KBM-7 (cell line): ENCODE results near the gene ATP2C1.

Experiments
- DNase-seq: peaks from one replicate; pipeline ENCODE4 v3.0.0-alpha.2; 2015
- in situ Hi-C: fragments of 300-500 bp; cut with MboI; formaldehyde crosslinking; loops from 2 replicates; pipeline ENCODE4 v1.14.3; 2020; ENCODE audit warnings: low sequenced_read_pairs, low pct_unique_long_range_greater_than_20kb, mixed read lengths

ATP2C1 gene

DNA sequence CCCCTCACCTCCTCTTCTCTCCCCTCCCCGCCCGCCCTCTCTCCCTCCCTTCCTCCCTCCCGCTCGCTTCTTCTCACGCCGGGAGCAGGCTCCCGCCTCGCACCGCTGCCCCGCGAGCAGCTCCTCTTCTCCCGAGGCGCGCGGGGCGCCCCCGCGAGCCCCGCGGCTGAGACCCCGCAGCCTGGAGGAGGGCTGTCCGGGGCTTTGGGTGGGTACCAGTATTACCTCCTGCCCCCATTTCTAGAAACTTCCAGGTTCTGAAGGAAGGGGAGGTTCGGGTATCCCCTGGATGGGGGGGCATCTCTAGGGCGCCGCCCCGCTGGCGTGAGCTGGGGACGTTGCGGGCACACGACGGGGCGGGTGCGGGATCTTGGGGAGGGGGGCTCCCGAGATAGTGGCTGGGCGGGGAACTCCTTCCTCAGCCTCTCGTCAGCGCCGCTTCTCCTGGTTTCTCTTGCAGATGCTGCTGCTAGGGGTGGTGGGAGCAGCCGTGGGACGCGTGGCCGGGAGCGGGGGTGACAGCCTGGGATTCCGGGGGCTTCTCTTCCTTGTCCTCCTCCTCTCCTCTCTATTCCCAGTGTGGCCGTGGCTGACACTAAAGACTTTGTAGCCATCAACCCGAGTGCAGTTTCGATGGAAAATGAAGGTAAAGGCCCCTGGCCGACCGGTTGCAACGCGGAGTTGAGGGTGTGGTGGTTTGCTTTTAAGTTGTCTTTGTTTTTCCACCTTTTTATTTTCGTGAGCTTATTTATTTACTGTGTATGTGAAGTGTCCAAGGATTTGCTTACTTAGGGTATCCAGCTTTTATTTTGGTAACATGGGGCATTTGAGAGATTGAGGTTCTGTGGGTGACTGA, 474 bp downstream of the ATP2C1 start:
- DNase-seq: peak; percentile 50
- in situ Hi-C loops: no loop called here

DNA sequence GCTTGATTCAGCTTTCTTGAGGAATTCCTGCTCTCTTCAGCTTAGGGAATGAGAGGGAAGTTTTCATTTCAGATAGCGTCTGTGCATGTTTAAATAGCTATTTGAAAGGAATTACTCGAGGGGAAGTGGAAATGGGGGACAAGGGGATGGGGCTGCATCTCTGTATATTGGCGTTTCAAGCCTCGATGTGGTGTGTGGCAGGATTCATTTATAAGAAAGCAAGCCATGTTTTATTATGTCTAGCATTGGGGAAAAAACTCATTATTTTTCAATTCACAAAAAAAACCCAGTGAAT, 1.0 kb downstream of the ATP2C1 start:
- no peak for DNase-seq
- in situ Hi-C loops: no loop called here

DNA sequence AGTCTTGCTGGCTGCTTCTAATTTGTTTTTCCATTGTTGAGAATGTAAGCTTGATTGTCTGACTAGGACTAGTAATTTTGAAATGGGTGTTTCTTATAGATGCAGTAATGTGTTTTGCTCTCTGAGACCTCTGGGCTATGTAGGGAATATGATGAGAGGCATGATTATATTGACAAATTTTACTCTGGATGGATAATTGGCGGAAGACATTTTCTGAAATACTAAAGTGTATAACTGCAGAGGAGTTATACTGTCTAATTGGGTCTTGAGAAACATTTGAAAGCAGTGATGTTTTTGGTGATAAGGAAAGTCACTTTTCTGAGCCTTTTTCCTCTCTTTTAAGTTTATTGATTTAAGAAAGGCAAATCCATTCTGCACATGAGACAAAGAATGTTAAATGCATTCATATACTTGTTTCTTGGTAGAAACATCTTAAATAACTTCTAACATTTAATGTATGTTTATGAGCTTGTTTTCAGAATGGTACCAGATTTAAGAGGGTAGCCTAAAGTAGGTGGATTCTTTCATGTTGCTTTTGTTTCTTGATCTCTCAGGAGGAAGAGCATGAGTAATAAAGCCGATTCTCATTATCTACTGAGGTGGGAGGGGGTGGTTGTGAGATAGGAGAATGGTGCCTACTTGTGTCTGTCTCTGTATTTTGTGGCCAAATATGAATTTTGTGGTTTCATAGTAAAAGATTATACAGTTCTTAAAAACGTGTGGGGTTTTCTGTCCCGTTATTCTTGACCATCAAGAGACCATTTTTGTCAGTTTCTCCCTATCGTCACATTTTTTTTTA, 2.0 kb downstream of the ATP2C1 start:
- in situ Hi-C loops: no loop called here
- DNase-seq: peak; percentile 22

DNA sequence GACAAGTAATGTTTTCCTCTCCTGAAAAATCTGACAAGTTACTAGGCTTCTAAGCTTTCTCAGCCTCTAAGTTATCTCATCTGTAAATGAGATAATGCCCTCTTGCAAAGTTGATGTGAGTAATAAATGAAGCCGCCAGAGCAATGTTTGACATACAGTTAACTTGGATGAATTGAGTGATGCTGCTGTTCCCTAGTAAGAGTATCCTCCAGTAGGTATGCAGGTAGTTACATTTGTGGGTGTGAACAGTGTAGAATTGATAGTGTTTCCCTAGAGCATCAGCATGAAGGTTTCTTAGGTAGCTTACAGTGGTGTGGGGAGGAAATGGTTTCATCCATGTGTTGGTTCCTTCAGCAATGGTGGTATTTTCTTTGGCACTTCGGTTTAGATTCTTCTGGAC, 3.4 kb downstream of the ATP2C1 start:
- in situ Hi-C loops: no loop called here
- DNase-seq: no peak

DNA sequence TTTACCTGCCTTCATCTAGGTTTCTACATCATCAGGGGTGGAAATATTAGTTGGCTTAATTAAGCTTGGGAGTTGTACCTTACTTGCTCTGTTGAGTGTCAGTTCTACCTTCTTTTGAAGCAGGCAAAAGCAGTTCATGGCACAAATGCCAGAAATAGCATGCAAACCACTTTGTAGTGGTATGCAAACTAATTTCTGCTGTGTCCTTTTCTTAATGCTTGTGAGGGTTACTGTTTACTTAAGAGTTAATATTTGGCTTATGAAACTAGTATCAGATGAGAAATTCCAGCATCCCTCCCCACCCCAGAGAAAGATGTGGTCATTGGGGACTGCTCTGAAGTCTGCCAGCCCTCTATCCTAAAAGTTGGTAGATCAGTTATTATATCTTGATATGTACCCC, 7.1 kb downstream of the ATP2C1 start:
- in situ Hi-C loops: no loop called here
- DNase-seq: no peak

DNA sequence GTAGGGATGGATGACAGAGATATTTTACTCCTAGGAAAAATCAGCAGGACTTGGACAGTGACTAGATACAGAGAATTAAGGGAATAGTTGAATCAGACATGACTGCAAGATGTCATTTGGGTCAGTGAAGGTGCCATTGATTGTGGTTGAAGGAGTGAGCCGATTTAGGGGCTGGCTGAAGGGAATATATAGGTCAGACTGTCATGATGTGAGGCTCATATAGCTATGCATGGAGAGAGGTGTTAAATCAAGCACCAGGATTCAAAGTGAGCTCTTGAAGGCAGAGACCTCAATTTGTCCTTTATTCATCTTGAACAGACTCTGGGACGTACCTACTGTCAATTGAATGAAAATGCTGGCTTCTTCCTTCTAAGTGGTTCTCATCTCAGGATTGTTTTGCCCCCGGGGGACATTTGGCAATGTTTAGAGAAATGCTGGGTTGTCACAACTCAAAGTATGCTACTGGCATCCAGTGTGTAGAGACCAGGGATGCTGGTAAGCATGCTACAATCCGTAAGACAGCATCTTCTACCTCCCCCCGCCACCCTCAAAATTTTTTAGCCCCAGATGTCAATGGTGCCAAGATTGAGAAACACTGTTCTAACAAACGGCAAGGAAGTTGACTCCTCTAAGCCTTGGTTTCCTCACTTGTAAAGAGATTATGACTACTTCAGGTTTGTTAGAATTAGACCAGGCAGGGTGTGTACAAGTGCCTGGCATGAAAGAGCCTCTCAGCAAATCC, 7.8 kb downstream of the ATP2C1 start:
- in situ Hi-C loops: no loop called here
- DNase-seq: no peak

DNA sequence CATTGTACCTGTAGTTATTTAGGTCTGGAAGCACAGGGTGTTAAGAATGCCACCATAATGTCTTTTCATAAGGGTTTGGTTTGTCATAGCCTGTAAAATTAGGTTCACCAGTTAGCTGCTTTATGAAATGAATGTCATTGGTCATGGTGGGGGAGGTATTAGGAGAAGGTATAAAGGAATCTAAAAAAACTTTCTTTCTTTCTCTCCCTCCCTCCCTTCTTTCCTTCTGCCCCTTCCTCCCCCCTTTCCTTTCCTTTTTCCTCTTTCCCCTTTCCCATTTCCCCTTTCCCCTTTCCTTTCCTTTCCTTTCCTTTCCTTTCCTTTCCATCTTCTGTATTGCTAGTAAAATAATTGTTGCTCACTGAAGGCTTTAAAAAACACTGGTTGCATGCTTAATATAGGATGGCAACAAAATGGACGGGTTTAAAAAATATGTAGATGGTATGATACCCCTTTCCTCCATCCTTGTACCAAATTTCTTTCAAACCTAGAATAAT, 9.6 kb downstream of the ATP2C1 start:
- in situ Hi-C loops: no loop called here
- DNase-seq: no peak

DNA sequence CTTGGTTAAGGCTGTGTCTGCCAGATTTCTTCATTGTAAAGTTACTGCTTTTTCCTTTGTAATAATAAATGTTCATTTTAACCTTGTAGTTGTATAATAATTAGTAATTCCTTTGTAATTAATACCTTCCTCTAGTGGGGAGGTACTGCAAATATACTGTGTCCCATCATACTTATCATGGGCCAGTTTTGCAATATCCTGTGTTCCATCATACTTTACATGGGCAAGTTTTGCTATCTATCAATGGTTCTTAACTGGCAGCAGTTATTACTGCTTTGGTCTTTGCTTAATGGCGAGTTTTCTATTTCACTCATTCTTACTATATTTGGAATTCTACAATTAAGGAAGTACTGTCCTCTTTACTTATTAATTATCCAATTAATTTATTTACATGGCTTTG, 10.6 kb downstream of the ATP2C1 start:
- in situ Hi-C loops: no loop called here
- DNase-seq: no peak

DNA sequence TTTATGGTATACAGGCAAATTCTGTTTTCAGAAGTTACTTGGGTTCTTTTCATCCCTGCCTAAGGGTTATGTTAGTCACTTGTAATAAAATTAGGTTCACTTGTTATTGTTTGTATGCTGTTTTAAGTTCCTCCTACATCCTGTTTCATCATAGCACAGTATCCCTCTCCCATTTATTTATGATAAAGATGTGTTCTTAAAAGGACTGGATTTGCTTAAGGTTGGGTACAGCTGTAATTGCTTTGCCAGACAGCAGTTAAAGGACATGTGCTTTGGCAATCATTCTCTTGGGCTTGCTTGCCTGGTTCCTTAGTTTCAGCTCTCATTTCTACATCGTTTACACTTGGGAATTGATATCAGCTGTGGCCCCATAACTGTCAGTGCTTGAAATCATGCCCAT, 11.7 kb downstream of the ATP2C1 start:
- DNase-seq: no peak

DNA sequence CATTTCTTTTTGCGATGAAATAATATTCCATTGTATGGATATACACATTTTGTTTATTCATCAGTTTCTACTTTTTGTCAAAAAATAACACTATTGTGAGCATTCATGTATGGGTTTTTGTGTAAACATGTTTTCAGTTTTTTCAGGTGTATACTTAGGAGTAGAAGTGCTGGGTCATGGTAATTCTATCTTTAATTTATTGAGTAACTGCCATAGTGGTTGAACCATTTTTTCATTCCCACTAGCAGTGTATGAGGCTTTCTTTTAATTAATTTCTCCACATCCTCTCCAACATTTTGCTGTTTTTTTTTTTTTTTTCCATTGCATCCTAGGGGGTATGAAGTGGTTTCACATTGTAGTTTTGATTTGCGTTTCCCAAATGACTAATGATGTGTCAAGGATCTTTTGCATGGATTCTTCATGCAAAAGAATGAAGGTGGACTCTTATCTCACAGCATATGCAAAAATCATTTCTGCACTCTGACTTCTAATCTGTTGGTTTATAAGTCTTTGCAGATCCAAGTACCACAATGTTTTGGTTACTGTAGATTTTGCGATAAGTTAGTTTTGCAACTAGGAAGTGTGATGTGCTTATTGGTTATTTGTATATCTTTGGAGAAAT, 12.6 kb downstream of the ATP2C1 start:
- in situ Hi-C loops: no loop called here
- DNase-seq: no peak

More for the DNA sequence above, 11.7 kb downstream of the ATP2C1 start:
- in situ Hi-C loops: no loop called here

DNA sequence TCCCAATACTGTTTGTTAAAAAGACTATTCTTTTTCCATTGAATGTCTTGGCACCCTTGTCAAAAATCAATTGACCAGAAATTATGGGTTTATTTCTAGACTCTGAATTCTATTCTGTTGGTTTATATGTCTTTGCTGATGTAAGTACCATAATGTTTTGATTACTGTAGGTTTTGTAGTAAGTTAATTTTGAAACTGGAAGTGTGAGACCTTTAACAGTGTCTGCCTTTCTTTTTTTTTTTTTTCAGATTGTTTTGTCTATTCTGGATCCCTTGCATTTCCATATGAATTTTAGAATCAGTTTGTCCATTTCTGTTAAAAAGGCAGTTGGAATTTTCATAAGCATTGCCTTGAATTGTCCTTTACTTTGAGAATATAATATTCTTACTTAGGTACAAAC, 13.6 kb downstream of the ATP2C1 start:
- in situ Hi-C loops: no loop called here
- no peak for DNase-seq

DNA sequence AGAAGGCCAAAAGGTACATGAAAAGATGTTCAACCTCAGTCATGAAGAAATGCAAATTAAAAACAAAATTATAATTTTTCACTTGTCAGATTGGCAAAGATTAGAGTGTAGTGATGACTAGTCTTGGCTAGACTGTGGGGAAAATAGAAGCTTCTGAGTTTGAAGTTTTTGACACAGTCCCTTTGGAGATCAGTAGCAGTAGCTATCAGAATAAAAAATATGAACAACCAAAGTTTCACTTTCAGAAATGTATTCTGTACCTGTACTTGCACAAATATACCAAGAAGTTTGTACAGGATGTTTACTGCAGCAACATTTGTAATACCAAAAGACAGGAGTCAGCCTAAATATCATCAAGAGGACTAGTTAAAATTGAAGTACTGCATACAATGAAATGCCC, 14.1 kb downstream of the ATP2C1 start:
- in situ Hi-C loops: no loop called here
- no peak for DNase-seq

DNA sequence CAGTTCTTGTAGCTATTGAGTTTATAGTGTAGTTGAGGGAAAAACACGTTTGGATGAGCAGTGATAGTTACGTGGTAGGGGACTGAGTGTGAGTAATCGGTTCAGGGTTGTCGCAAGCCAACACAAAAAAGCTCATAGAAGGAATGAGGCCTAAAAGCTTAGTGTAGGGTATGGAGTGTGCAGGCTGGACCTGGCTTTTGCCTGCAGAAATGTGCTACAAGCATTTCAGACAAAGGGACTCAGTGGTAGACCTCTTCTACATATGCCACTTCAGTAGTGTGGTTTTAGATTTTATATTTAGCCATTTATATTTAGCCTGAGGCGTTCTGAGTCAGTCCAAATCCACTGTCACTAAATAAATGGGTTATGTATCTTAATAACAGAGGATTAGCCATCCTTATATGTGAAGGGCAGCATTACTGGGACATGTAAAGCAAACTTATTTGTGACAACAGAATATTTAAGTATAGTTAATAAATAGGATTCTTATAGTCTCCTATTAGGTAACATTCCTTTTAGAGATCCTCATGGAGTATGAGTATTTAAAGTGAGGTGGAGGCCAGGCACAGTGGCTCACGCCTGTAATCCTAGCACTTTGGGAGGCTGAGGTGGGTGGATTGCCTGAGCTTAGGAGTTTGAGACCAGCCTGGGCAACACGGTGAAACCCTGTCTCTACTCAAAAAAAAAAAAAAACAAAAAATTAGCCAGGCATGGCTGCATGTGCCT, 21.8 kb downstream of the ATP2C1 start:
- no peak for DNase-seq
- in situ Hi-C loops: no loop called here

DNA sequence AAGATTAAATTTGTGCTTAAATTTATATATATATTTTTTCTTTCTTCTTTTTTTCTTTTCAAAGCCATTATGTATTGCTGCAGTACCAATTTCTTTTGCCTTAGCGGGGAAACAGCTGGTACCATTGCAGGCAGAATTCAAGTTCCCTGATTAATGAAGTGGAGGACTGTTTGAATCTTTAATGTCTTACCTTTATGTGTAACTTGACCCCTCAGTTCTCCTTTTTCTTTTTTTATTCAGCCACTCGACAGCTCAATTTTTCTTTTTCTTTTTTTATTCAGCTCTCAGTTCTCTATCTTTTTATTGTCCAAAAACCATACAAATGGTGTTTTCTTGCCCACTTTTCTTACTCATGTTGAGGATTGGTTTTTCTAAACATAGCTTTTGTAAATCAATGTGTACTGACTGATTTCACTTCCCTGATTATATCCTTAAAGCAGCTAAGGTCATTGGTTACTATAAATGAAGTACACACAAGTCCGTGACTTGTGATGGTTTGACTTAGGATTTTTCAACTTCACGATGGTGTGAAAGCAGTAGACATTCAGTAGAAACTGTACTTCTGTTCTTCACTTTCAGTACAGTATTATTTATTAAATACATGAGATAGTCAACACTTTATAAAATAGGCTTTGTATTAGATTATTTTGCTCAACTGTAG, 22.8 kb downstream of the ATP2C1 start:
- DNase-seq: peak; percentile 14
- in situ Hi-C loops: no loop called here

DNA sequence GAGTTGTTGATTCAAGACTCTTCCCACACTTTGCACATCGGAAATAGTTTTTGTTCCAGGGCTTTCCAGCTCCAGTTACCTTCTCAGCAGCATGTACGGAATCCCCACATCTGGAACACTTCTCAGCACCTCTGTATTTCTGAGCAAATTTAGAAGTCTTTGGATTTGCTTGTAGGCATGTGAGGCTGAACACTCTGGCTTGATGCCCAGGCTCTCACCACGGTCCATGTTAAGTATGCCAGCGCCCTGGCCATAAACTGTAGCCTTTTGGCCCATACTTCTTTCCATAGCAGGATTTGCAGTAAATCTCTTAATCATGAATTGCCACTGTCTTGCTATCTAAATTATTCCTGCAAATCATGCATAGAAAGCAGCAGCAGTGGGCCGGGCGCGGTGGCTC, 24.4 kb downstream of the ATP2C1 start:
- in situ Hi-C loops: no loop called here
- DNase-seq: no peak

DNA sequence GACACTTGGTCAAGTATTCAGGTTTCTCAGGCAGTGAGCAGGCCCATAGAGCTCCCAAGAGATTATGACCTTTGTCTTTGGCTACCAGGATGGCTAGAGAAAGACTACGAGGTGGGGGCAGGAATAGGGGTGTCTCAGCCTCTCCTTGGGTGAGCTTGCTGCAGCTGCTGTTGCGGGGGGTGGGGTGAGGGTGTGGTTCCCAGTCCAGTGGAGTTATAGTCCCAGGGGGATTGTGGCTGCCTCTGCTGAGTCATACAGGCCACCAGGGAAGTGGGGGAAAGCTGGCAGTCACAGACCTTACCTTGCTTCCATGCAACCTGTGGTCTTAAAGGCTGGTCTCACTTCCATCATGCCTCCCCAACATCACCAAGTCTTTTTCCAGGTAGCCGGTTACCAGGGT, 31.7 kb downstream of the ATP2C1 start:
- in situ Hi-C loops: no loop called here
- DNase-seq: no peak

DNA sequence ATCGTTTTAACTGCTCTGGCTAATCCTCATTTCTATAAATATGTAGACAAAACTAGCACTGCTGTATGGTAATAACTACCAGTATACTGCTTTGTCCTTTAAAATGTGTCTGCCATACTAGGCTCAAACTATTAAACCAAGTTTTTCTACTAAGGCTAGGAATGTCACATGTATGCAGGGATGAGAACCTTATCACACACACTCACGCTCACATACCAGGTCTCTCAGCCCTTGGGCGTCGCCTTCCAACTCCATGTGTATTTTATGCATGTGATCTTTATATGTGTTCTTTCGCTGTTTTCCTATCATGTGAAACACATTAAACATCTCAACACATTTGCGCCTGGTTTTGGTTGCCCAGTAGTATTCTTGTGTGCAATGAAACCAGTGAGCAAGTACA, 32.6 kb downstream of the ATP2C1 start:
- in situ Hi-C loops: no loop called here
- DNase-seq: no peak

DNA sequence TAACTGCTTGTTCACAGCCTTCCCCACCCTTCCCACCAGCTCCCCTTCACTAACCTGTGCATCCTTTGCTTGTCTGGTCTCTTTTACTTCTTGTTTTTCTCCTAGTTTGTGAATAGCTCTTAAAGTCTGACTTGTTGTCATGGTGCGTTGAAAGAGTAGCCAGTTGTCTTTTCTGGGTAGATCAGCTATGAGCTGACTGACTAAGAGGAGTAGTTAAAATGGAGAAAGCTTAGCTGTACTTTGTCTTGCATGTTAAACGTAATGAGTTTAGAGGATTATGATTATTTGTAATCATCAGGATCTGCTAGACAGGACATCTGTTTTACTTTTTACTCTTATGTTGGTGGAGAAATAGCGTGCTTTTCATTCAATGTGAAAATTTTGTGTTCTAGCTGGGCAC, 35.9 kb downstream of the ATP2C1 start:
- DNase-seq: no peak
- in situ Hi-C loops: no loop called here
